ENCODE data around the gene KIF7.

- TF ChIP-seq, protein P1, sequence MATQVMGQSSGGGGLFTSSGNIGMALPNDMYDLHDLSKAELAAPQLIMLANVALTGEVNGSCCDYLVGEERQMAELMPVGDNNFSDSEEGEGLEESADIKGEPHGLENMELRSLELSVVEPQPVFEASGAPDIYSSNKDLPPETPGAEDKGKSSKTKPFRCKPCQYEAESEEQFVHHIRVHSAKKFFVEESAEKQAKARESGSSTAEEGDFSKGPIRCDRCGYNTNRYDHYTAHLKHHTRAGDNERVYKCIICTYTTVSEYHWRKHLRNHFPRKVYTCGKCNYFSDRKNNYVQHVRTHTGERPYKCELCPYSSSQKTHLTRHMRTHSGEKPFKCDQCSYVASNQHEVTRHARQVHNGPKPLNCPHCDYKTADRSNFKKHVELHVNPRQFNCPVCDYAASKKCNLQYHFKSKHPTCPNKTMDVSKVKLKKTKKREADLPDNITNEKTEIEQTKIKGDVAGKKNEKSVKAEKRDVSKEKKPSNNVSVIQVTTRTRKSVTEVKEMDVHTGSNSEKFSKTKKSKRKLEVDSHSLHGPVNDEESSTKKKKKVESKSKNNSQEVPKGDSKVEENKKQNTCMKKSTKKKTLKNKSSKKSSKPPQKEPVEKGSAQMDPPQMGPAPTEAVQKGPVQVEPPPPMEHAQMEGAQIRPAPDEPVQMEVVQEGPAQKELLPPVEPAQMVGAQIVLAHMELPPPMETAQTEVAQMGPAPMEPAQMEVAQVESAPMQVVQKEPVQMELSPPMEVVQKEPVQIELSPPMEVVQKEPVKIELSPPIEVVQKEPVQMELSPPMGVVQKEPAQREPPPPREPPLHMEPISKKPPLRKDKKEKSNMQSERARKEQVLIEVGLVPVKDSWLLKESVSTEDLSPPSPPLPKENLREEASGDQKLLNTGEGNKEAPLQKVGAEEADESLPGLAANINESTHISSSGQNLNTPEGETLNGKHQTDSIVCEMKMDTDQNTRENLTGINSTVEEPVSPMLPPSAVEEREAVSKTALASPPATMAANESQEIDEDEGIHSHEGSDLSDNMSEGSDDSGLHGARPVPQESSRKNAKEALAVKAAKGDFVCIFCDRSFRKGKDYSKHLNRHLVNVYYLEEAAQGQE (IDR thresholded peaks at IDR 0.05; ENCODE audit: borderline replicate concordance) = no peak
- TF ChIP-seq CTCF (IDR thresholded peaks at IDR 0.05; ENCODE audit: poor library complexity, severe bottlenecking) = no peak
- no peak for TF ChIP-seq SMC3 (conservative IDR thresholded peaks at IDR 0.05; ENCODE audit: poor library complexity)
- TF ChIP-seq RAD21 (conservative IDR thresholded peaks at IDR 0.05) = no peak
- no peak for TF ChIP-seq EZH2 (IDR thresholded peaks at IDR 0.05; ENCODE audit: borderline replicate concordance, insufficient read depth, low read length, poor library complexity, severe bottlenecking)
Measured at GRCh38 chr15:89671687-89672086, 16.4 kb upstream of the KIF7 start.
